Endothelial cell of umbilical vein (primary cell): ENCODE results near the gene CD1E.

Source experiments
- EZH2 ChIP-seq: IDR thresholded peaks from 2 replicates; pipeline ENCODE4 v1.6.1; 2012; ENCODE audit warnings: borderline replicate concordance, low read depth, mild to moderate bottlenecking, moderate library complexity, low read length, inconsistent platforms; ENCODE audit not compliant: severe bottlenecking
- TF ChIP-seq, protein P1 (sequence below), 2 donors: IDR thresholded peaks; 1 replicate in 1 of 2; 2 replicates in 1 of 2; pipeline ENCODE4 v1.5.1; 2011; ENCODE audit warnings: low read length in 2 of 2, mild to moderate bottlenecking in 2 of 2, moderate library complexity in 2 of 2, control low read depth in 1 of 2, inconsistent platforms in 1 of 2, low read depth in 1 of 2; ENCODE audit not compliant: insufficient read depth in 1 of 2; ENCODE audit errors: extremely low read depth in 1 of 2

- TF ChIP-seq, protein P1, sequence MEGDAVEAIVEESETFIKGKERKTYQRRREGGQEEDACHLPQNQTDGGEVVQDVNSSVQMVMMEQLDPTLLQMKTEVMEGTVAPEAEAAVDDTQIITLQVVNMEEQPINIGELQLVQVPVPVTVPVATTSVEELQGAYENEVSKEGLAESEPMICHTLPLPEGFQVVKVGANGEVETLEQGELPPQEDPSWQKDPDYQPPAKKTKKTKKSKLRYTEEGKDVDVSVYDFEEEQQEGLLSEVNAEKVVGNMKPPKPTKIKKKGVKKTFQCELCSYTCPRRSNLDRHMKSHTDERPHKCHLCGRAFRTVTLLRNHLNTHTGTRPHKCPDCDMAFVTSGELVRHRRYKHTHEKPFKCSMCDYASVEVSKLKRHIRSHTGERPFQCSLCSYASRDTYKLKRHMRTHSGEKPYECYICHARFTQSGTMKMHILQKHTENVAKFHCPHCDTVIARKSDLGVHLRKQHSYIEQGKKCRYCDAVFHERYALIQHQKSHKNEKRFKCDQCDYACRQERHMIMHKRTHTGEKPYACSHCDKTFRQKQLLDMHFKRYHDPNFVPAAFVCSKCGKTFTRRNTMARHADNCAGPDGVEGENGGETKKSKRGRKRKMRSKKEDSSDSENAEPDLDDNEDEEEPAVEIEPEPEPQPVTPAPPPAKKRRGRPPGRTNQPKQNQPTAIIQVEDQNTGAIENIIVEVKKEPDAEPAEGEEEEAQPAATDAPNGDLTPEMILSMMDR (IDR thresholded peaks at IDR 0.05; ENCODE audit: extremely low read depth in 1 of 2, insufficient read depth in 1 of 2, low read depth in 1 of 2, low read length in 2 of 2) = no peak
- TF ChIP-seq EZH2 = no peak
Measured at GRCh38 chr1:158396646-158397045, 43.0 kb downstream of the CD1E start.
